ENCODE measurements around the gene SKAP1. TPM values are rescaled to one million over a fixed set of nuclear protein-coding genes. Genes with fewer than 3 reads are reported as not detected.

SKAP1 gene
- polyA plus RNA-seq, 1 of the 3 experiments (the other 2 are of a cell fraction) = not detected

GRCh38 chr17:48413613-48414405, 16.2 kb downstream of the SKAP1 start:
- CTCF ChIA-PET = interaction anchor here (0.7 to 2.7 kb wide), 3 partner anchors 9 to 78 kb away, joined by 3 to 8 read pairs (median 3); no protein-coding TSS in a partner anchor

More at GRCh38 chr17:48413613-48414405, 16.2 kb downstream of the SKAP1 start:
- POLR2A ChIA-PET = no interaction called here
- no peak overlapping the region for H3K9ac ChIP-seq
- no peak overlapping the region for H3K4me2 ChIP-seq
- H2AFZ ChIP-seq (ENCODE audit: low read depth) = no peak overlapping the region
- no peaks in the 10 kb centered on the region for H3K36me3 ChIP-seq (replicated peaks in 1 of 2; ENCODE audit: control insufficient read depth in 1 of 2, insufficient read depth in 2 of 2, low read length in 1 of 2)
- H3K27me3 ChIP-seq (ENCODE audit: insufficient read depth) = peaks cover 79% of the 10 kb centered on the region
- TF ChIP-seq RAD21 (IDR thresholded peaks at IDR 0.05; ENCODE audit: low read length) (no peak), ZBTB33 (IDR thresholded peaks at IDR 0.05; ENCODE audit: borderline replicate concordance, low read depth) (no peak), POLR2AphosphoS5 (IDR thresholded peaks at IDR 0.05; ENCODE audit: low read depth, low read length) (no peak), PBX3 (IDR thresholded peaks at IDR 0.05) (no peak), NRF1 (IDR thresholded peaks at IDR 0.05; ENCODE audit: low read depth, low read length) (no peak), NFIC (IDR thresholded peaks at IDR 0.05; ENCODE audit: borderline replicate concordance) (no peak), GATA2 (CRISPR knock-in tag; IDR thresholded peaks at IDR 0.05) (no peak), USF1 (IDR thresholded peaks at IDR 0.05; ENCODE audit: borderline replicate concordance, low read depth) (no peak), GABPA (IDR thresholded peaks at IDR 0.05; ENCODE audit: low read depth) (no peak)
- no peak overlapping the region for H3K27ac ChIP-seq (ENCODE audit: low read depth in 2 of 2, low read length in 1 of 2)
- H3K9me2 ChIP-seq = no peaks in the 10 kb centered on the region
- no peaks in the 10 kb centered on the region for H3K9me3 ChIP-seq
- no peaks in the 10 kb centered on the region for H3K79me2 ChIP-seq (ENCODE audit: insufficient read depth)
- H3F3A ChIP-seq (replicated peaks; ENCODE audit: insufficient read depth) = no peaks in the 10 kb centered on the region
- H4K20me1 ChIP-seq (ENCODE audit: insufficient read depth) = no peaks in the 10 kb centered on the region
- DNase-seq = no peak
- WGBS (ENCODE audit: low lambda C conversion rate) = 19% methylated on average over 5 of the region's 5 CpGs
- H3K4me1 ChIP-seq (ENCODE audit: control insufficient read depth in 1 of 2, insufficient read depth in 2 of 2, low read depth in 1 of 2, low read length in 1 of 2) = no peaks in the 10 kb centered on the region
- no peak overlapping the region for H3K4me3 ChIP-seq (ENCODE audit: low read depth in 2 of 2, low read length in 1 of 2)

Data from SK-N-SH (cell line).